PC-3 (cell line): ENCODE measurements around the gene GZMH.

Experiments used
- CTCF ChIP-seq: fragments of 300-600 bp; sonication (generic); conservative IDR thresholded peaks from 2 replicates; pipeline ENCODE4 v1.5.1; 2017; ENCODE audit warnings: antibody characterized with exemption, low read depth, mild to moderate bottlenecking, low read length
- EZH2 ChIP-seq: fragments of 300-600 bp; sonication (generic); IDR thresholded peaks from one replicate; pipeline ENCODE4 v1.6.1; 2017; ENCODE audit warnings: antibody characterized with exemption, mild to moderate bottlenecking, low read length; ENCODE audit not compliant: unreplicated experiment

- TF ChIP-seq EZH2 (no peak), CTCF (no peak)
Measured at GRCh38 chr14:24606297-24606696, 3.2 kb downstream of the GZMH start.
